ENCODE measurements around the gene CDC6. TPM values are rescaled to one million over a fixed set of nuclear protein-coding genes. Genes with fewer than 3 reads are reported as not detected.

CDC6 gene
- total RNA-seq, 6 experiments from 2014 or later: 0.42 to 9.1 (median 3.1) TPM

DNA sequence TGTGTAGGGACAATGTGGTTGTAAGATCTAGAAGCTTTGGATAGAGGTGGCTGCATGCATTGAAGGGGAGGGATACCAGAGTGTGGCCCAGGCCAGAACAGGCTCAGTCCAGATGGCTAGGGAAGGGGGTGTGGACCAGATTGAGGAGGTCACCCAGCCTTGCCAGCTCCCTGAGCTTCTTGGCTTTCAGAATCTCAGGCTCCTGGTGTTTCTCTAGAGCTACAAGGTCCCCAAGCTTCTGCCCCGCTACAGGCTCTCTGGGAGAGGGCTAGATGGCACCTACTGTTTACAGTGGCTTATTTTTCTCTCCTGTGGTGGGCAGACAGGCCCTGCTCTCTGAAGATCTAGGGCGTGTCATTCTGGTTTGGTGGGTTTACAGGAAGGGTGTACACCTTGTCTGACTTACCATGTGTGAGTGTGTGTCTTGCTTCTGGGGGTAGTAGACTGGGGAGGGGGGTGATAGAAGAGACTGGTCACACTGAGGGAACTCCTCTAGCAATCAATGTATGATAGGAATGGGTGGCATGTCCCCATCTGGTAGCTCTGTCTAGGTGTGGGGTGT lies 22.4 kb downstream of the CDC6 start:
- Histone ChIP-seq H3K27me3 (no peaks in the 10 kb centered on the region), H3K9me3 (no peaks in the 10 kb centered on the region), H3K27ac (no peak overlapping the region), H3K4me1 (peaks cover 0 to 60% (median 30%) of the 10 kb centered on the region in 4 donors), H3K36me3 (no peaks in the 10 kb centered on the region), H3K4me3 (peak overlapping the region in 1 of 3 donors; percentile 51)
- ATAC-seq (no peak), DNase-seq (peak in 2 of 3 donors; percentile 37 to 42)
- WGBS (ENCODE audit: insufficient coverage, low coverage, low lambda C conversion rate, missing lambda C conversion rate): 80% methylated on average over 1 of the region's 2 CpGs
- intact Hi-C loops (cut with DNase I): loop anchor here (5.0 kb wide), 2 partner anchors 42 to 47 kb away; no protein-coding TSS in a partner anchor
- TF ChIP-seq, protein P1, sequence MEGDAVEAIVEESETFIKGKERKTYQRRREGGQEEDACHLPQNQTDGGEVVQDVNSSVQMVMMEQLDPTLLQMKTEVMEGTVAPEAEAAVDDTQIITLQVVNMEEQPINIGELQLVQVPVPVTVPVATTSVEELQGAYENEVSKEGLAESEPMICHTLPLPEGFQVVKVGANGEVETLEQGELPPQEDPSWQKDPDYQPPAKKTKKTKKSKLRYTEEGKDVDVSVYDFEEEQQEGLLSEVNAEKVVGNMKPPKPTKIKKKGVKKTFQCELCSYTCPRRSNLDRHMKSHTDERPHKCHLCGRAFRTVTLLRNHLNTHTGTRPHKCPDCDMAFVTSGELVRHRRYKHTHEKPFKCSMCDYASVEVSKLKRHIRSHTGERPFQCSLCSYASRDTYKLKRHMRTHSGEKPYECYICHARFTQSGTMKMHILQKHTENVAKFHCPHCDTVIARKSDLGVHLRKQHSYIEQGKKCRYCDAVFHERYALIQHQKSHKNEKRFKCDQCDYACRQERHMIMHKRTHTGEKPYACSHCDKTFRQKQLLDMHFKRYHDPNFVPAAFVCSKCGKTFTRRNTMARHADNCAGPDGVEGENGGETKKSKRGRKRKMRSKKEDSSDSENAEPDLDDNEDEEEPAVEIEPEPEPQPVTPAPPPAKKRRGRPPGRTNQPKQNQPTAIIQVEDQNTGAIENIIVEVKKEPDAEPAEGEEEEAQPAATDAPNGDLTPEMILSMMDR (IDR thresholded peaks at IDR 0.05): no peak
- no peak for TF ChIP-seq POLR2A (IDR thresholded peaks at IDR 0.05)

DNA sequence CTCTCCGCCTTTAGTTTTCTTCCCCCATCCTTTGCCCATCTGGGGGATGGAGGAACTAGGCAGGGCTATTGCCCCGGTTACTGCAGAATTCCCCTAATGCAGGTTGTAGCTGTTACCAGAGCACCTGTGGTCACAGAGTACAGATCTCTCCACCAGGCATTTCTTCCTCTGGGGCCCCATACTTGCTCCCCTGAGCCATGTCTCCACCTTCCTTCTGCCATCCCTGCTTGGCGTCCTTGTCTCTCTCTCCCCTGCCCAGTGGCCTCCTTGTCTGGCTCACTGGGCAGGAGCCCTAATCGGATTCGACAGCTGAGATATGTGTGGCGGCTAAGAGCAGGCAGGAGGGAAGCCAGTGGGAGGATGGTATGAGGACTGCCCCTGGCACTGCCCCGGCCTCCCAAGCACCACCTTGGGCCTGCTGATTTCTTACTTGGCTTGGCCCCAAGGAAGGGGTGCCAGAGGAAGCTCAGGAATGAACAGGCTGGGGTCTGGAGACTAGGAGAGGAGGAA lies 23.3 kb downstream of the CDC6 start:
- 56% methylated on average over 5 of the region's 7 CpGs for WGBS (ENCODE audit: insufficient coverage, low coverage, low lambda C conversion rate, missing lambda C conversion rate)
- DNase-seq (peak; percentile 16 to 45 (median 41)), ATAC-seq (no peak)
- Histone ChIP-seq H3K27ac (no peak overlapping the region), H3K4me1 (peaks cover 0 to 63% (median 32%) of the 10 kb centered on the region in 4 donors), H3K9me3 (no peaks in the 10 kb centered on the region), H3K4me3 (no peak overlapping the region), H3K36me3 (no peaks in the 10 kb centered on the region), H3K27me3 (no peaks in the 10 kb centered on the region)
- no peak for TF ChIP-seq POLR2A (IDR thresholded peaks at IDR 0.05)
- intact Hi-C loops (cut with DNase I): no loop called here

DNA sequence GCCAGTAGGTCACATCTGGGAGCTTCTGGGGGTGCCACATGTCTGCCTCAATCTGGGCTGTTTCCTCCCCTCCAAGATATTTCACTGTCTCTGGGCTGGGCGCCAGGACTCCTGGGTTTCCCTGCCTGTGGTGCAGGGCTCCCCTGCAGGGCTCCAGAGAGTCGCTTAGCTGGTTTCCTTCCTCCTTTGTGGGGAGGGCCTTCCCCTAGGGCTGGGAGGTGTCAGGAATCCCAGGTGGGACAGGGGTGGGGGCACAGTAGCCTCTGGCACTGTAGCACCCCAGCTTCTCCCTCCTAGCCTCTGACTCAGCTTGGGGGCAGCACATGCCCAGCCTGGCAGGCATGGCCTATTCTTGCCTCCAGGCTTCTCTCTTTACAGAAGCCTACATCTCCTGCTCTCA lies 23.9 kb downstream of the CDC6 start:
- no CpG with 5 or more reads among the region's 2 CpGs for WGBS (ENCODE audit: insufficient coverage, low coverage, low lambda C conversion rate, missing lambda C conversion rate)
- intact Hi-C loops (cut with DNase I): no loop called here
- DNase-seq: peak; percentile 65 to 72 (median 67)

DNA sequence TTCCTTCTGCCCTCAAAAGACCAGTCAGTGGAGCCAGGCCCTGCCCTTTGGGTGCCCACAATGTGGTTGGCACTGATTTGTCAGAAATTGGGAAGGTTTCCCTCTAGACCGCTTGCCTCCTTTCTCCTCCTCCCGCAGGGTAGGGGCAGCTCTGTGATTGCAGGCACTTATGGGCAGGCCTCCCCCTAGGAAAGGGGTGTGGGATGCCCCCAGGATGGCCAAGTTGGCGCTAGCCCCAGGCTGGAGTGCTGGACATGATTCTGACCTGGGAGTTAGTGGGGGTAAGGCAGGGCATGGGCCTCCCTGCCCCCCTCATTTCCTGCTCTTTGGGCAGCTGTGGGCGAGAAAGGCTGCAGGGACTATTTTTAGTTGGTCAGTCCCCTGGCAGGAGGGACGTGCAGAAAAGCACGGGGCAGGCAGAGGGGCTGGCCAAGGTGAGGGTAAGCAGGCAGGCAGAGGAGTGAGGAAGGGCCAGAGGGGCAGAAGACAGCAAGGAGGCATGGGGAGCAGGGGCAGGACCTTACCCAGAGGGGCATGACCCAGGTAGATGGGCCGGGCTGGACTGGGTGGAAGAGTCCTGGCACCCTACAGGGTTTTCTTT lies 24.6 kb downstream of the CDC6 start:
- no peak overlapping the region for H3K4me3 ChIP-seq
- no peaks in the 10 kb centered on the region for H3K36me3 ChIP-seq
- H3K4me1 ChIP-seq: peaks cover 0 to 74% (median 39%) of the 10 kb centered on the region in 4 donors
- no peaks in the 10 kb centered on the region for H3K27me3 ChIP-seq
- WGBS (ENCODE audit: insufficient coverage, low coverage, low lambda C conversion rate, missing lambda C conversion rate): 17% methylated on average over 6 of the region's 7 CpGs
- no peak for TF ChIP-seq POLR2A (IDR thresholded peaks at IDR 0.05)
- TF ChIP-seq, protein P1 (IDR thresholded peaks at IDR 0.05): no peak
- DNase-seq: peak; percentile 49 to 80 (median 56)
- intact Hi-C loops (cut with DNase I): no loop called here
- peak in 1 of 4 donors; percentile 26 for ATAC-seq
- H3K9me3 ChIP-seq: no peaks in the 10 kb centered on the region
- peak overlapping the region in 1 of 3 donors; percentile 9 for H3K27ac ChIP-seq

More for the DNA sequence above, 23.9 kb downstream of the CDC6 start:
- H3K4me3 ChIP-seq: no peak overlapping the region
- ATAC-seq: peak; percentile 1 to 23 (median 12)
- peak overlapping the region in 1 of 3 donors; percentile 9 for H3K27ac ChIP-seq
- TF ChIP-seq POLR2A (IDR thresholded peaks at IDR 0.05): no peak
- TF ChIP-seq, protein P1 (IDR thresholded peaks at IDR 0.05): no peak
- no peaks in the 10 kb centered on the region for H3K36me3 ChIP-seq
- no peaks in the 10 kb centered on the region for H3K27me3 ChIP-seq
- no peaks in the 10 kb centered on the region for H3K9me3 ChIP-seq
- peaks cover 0 to 69% (median 36%) of the 10 kb centered on the region in 4 donors for H3K4me1 ChIP-seq

All from right lobe of liver (tissue), 6 donors.